Activated CD8-positive, alpha-beta memory T cell treated with anti-CD3 and anti-CD28 coated beads for 1 hour (primary cell): Measurements from ENCODE around the gene BACE2.
A peak's percentile ranks its signal among the peaks of the same experiment; 100 is the strongest.

Source experiments
- DNase-seq, 2 donors: peaks; one replicate each; pipeline ENCODE4 v3.0.0-alpha.2; 2020; ENCODE audit warnings: low read depth in 1 of 2; ENCODE audit errors: extremely low read depth in 1 of 2

BACE2 gene

GRCh38 chr21:41167348-41168342 is at the start of gene BACE2:
Gene BACE2, plus strand, starts transcription at chr21:41168160. Its CDS starts 104 bp downstream, at chr21:41168264.
- peak in 1 of 2 donors; percentile 5 for DNase-seq

- DNase-seq = no peak
These were observed 48.1 kb upstream of the BACE2 start for GRCh38 chr21:41119901-41120300.

- DNase-seq = no peak
These were observed 47.0 kb upstream of the BACE2 start for GRCh38 chr21:41120997-41121396.

- peak in 1 of 2 donors; percentile 3 for DNase-seq
These were observed 46.1 kb upstream of the BACE2 start for GRCh38 chr21:41121785-41122415.

GRCh38 chr21:41124641-41125201 is 43.2 kb upstream of the BACE2 start:
- DNase-seq = no peak

GRCh38 chr21:41128981-41129380 is 39.0 kb upstream of the BACE2 start:
- no peak for DNase-seq

- no peak for DNase-seq
These were observed 37.1 kb upstream of the BACE2 start for GRCh38 chr21:41130883-41131282.

GRCh38 chr21:41133874-41134522 is 34.0 kb upstream of the BACE2 start:
- DNase-seq = no peak

GRCh38 chr21:41135746-41136145 is 32.2 kb upstream of the BACE2 start:
- DNase-seq = no peak

- DNase-seq = no peak
These were observed 31.7 kb upstream of the BACE2 start for GRCh38 chr21:41136286-41136685.

GRCh38 chr21:41137401-41137800 is 30.6 kb upstream of the BACE2 start:
- DNase-seq = no peak

GRCh38 chr21:41137889-41138288 is 30.1 kb upstream of the BACE2 start:
- no peak for DNase-seq

- DNase-seq = no peak
These were observed 29.2 kb upstream of the BACE2 start for GRCh38 chr21:41138711-41139110.

GRCh38 chr21:41139275-41139674 is 28.7 kb upstream of the BACE2 start:
- DNase-seq = no peak

GRCh38 chr21:41139951-41140350 is 28.0 kb upstream of the BACE2 start:
- DNase-seq = no peak

GRCh38 chr21:41141031-41141457 is 26.9 kb upstream of the BACE2 start:
- no peak for DNase-seq

- no peak for DNase-seq
These were observed 25.7 kb upstream of the BACE2 start for GRCh38 chr21:41142051-41142795.

GRCh38 chr21:41143596-41144325 is 24.2 kb upstream of the BACE2 start:
- no peak for DNase-seq

GRCh38 chr21:41147096-41147978 is 20.6 kb upstream of the BACE2 start:
- no peak for DNase-seq
